NCI-H2171 (cell line): ENCODE measurements around the gene ST3GAL4.
"Not testable (repeated sequence)": the region's sequence is repeated elsewhere in the genome, so short reads cannot be mapped to it uniquely, and the experiment has no call there.

Experiments
- DNase-seq: peaks from one replicate; lab custom pipeline; 2025; lab: John Stamatoyannopoulos, UW

ST3GAL4 gene, protein sequence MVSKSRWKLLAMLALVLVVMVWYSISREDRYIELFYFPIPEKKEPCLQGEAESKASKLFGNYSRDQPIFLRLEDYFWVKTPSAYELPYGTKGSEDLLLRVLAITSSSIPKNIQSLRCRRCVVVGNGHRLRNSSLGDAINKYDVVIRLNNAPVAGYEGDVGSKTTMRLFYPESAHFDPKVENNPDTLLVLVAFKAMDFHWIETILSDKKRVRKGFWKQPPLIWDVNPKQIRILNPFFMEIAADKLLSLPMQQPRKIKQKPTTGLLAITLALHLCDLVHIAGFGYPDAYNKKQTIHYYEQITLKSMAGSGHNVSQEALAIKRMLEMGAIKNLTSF

DNA sequence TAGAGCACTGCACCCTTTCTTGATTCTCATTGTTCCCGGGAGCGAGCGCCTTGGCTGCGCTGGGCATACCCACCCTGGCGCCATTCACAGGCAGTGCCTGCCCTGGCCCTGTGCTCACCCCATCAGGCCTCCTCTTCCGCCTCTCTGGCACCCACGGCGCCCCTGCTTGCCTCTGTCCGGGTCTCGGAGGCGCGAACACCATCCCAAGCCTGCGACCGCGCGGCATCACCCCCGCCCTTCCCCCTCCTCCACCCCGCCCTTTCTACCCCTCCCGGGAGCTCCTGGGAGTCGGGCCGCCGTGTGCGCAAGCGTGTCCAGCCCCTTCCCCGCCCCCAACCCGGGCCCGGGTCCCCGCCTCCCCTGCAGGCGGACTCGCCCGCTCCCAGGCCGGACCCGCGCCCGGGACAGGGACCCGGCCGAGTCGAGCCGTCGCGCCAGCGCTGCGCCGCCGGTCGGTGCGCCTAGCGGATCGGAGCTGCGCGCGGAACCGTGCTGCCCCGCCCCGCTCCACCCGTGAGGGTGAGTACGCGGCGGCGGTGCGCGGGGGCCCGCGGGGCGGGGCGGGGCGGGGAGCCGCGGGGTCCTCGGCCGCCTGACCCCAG, at the start of gene ST3GAL4:
Gene ST3GAL4, plus strand, starts transcription at position 363 of the 602 bp plus-strand sequence. CDS start 50,470 bp downstream, outside the sequence.
- peak; percentile 75 for DNase-seq

- DNase-seq: no peak
Measured at GRCh38 chr11:126305699-126306098, 49.8 kb upstream of the ST3GAL4 start.

DNA sequence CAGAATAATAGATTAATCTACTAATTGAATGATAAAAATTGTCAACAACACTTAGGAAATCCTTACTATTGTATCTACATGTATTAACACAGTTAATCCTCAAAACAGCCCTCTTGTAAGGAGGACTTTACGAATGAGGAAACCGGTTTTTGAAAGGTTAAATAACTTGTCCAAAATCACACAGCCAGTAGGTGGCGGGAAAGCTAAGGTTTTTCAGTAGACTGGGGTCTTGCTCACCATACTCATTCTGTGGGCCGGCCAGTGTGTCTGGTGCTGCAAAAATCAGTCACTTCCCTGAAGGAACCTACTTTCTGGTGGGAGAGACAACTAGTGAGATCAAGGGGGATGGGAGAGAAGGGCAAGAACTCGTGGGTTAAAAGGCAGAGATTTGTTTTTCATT, 47.8 kb upstream of the ST3GAL4 start:
- no peak for DNase-seq

- no peak for DNase-seq
Measured at GRCh38 chr11:126308271-126308671, 47.2 kb upstream of the ST3GAL4 start.

GRCh38 chr11:126308771-126309170, 46.7 kb upstream of the ST3GAL4 start:
- DNase-seq: not testable (repeated sequence)

- no peak for DNase-seq
Measured at GRCh38 chr11:126310200-126310991, 45.1 kb upstream of the ST3GAL4 start.

DNA sequence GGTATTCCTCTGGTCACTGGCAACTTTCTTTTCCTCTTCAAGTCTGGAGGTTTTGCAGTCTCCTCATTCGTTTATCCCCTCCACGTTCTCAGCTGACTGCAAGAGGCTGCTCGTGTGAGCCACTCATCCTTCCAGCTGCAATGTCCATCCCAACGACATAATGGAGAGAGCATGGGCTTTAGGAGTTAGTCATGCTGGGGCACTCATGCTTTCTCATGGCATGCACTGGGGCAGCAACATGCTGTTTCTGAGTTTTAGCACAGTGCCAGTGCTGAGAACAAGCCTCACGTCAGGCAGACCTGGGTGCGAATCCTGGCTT, 44.5 kb upstream of the ST3GAL4 start:
- no peak for DNase-seq

GRCh38 chr11:126311401-126312291, 43.8 kb upstream of the ST3GAL4 start:
- no peak for DNase-seq

- DNase-seq: no peak
Measured at GRCh38 chr11:126312961-126313360, 42.5 kb upstream of the ST3GAL4 start.

- no peak for DNase-seq
Measured at GRCh38 chr11:126313826-126314225, 41.7 kb upstream of the ST3GAL4 start.

- DNase-seq: no peak
Measured at GRCh38 chr11:126317432-126317755, 38.1 kb upstream of the ST3GAL4 start.

DNA sequence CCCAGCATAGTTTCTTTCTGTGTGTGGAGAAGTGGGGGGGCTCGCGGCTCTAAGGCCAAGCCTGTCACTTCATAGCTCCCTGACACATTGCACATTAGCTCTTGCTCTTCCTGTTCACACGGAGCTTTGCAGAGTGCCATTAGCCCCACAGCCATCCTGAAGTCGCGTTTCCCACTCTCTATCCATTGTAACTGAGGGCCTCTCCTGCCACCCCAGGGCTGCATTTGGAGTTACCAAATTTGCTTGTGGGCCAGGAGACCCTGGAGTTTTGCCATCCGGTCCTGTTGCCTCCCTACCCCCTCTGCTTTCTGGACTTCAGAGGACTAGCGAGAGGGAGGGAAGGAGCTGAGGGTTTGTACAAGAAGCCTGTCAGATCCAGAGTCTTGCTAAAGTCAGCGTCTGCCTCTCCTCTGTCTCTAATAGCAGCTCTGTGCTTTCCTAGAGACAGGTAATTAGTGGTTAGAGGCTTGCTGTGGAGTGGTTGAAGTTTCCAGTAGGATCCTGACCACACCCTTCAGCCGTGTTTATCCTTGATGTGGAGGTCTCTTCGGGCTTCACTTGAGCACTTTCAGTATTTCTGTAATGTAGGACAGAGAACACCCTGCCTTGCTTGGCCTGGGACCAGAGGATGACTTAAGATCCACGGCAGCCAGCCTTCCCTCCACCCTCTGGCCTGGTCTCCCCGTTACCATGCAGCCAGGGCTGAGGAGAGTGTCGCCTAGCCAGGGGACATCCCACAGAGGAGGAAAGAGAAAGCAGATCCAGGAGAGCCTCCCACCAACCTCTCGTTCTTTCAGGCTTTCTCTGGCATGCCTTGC, 37.5 kb upstream of the ST3GAL4 start:
- no peak for DNase-seq

DNA sequence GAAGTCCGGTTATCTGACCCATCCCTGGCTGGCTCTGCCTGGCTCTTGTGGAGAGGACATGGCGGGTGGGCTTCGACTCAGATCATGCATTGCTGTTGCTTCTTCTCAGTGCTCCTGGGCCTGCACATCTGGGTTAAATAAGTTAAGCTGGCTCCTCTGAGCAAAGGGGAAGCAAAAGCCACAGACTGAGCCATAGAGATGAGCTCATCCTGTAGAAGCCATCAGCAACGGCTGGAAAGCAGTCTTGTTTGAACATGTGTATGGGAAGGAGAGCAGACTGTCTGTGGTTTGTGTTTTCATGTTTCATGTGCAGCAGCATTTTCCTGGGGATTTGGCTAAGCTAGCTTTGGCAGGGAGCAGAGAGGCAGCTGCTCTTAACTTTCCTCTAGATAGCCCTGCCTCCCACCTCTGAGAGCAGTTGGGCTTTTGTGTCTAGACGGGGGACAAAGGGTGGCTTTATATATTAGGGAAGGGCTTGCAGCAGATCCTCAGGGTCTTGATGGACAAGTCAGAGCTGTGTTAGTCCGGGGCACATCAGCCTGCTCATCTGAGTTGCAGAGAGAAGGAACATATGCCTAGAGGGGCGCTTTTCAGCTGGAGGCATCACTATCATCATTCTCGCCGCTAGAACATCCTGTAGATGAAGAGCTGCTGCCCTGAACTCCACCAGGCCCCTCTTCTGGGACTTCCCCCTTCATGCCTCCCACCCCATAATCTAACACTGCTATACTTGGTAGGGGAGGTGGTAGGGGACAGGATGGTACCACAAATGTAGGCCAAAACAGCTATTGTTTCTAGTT, 36.7 kb upstream of the ST3GAL4 start:
- no peak for DNase-seq

GRCh38 chr11:126319374-126319740, 36.1 kb upstream of the ST3GAL4 start:
- no peak for DNase-seq

DNA sequence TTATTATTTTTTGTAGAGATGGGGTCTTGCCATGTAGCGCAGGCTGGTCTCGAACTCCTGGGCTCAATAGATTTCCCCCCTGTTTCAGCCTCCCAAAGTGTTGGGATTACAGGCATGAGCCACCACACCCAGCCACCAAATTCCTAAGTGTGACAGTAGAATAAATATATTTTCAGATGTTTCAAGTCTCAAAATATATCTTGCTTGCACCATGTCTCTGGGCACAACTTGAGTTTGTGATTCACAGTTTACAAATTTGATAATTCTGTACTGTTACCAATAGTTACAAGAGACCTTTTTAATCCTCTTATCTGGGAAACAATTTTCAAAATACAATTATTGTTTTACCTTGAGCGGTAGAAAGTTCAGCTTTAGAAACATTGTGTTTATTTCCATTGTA, 32.5 kb upstream of the ST3GAL4 start:
- no peak for DNase-seq

DNA sequence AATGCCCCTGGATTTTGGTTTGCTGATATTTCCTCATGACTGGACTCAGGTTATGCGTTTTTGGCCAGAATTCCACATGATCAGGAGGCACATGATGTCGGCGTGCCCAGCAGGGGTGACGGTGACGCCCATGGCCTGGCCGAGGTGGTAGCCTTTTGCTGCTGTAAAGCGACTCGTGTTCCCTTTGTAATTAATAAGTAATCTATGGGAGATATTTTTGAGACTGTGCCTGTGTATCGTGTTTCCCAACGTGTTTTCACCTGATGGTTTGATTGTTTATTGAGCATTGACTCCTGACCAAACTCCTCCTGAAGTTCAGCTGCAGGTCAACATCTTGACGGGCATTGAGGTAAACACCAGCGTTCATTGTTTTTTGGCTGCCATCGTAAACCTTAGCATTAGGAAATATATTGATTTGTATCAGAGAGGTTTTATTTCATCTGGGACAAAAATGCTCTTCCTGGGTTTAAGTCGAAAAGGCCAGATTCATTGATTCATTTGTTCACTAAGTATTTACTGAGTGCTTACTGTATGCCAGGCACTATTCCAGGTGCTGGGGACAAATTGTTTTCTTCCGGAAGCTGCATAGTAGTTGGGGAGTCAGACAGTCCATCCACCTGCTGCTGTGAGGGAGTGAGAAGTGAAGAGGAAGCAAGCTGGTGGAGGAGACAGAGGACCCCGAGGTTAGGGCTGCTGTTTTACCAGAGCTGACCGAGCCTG, 28.0 kb upstream of the ST3GAL4 start:
- no peak for DNase-seq

GRCh38 chr11:126328001-126328390, 27.5 kb upstream of the ST3GAL4 start:
- no peak for DNase-seq

DNA sequence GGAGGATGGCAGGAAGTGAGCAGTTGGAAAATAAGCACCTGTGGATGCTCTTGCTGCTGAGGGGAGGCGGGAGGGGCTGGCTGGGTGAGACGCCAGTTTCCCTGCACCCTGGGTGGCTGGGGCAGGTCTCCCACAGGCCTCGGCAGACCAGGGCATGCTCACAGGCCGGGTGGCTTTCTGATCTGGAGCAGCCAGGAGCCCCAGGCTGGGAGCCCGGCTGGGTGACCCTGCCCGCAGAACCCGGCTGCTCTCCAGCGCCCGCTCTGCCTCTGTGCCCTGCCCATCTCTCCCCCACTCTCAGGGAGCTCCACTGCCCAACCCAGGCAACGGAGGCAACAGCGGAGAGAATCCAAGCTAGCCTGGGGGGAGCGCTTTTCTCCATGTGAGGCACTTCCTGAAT, 27.0 kb upstream of the ST3GAL4 start:
- DNase-seq: no peak

DNA sequence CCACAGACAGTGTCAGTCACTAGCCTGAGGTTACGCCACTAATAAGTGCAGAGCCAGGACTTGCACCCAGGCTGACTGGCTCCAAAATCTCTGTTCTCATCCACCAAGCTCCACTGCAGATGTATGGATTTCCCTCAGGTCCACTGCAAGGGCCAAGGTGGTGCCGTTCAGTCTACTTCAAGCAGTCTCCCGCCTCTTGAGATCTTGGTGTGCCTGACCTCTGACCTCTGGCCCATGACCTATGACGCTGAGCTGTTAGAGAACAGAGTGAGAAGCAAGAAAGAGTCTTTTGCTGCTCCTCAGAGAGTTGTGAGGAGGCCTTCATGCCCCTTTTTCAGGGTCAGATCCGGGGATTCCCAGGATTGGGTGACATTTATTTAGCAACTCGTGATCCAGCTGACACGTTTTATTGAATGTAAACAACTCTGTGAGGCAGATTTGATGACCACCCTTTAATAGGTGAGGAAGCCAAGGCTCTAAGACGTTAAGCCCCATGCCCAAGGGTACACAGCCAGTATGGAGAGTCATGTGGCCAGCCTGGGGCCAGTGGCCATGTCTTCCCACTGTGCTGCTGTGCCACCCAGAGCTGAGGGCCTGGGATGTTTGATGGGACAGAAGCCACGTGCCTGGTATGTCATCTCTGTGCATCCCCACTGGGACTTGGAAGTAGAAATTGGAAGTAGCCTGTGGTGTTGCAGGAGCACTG, 26.4 kb upstream of the ST3GAL4 start:
- DNase-seq: no peak
